Measurements from ENCODE around the gene SSC4D. TPM values are rescaled to one million over a fixed set of nuclear protein-coding genes. Genes with fewer than 3 reads are reported as not detected.
"Not testable (repeated sequence)": the region's sequence is repeated elsewhere in the genome, so short reads cannot be mapped to it uniquely, and the experiment has no call there.

SSC4D gene
- 0.92 TPM for total RNA-seq

GRCh38 chr7:76409537-76409936, at the start of gene SSC4D:
TSS of gene SSC4D (minus strand) at chr7:76409697. CDS start at chr7:76404439, 5,258 bp downstream.
- no peak for ATAC-seq

- peak; percentile 27 for ATAC-seq
These were observed 49.0 kb upstream of the SSC4D start for GRCh38 chr7:76458504-76458903.

DNA sequence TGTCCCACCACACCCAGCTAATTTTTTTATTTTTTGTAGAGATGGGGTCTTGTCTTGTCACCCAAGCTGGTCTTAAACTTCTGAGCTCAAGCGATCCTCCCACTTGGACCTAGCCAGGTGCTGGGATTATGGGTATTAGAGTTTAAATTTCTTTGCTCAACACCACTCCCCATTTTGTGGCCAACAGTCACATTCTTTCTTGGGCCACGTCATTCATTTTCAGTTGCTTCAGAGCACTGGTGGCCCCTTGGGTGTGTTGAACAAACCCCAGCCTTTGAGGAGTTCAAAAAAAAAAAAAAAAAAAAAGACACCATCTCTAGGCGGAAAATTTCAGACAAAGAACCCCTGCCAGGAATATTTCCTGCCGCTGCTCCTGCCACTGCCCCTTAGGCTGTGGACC, 47.5 kb upstream of the SSC4D start:
- ATAC-seq, result peak; percentile 37

DNA sequence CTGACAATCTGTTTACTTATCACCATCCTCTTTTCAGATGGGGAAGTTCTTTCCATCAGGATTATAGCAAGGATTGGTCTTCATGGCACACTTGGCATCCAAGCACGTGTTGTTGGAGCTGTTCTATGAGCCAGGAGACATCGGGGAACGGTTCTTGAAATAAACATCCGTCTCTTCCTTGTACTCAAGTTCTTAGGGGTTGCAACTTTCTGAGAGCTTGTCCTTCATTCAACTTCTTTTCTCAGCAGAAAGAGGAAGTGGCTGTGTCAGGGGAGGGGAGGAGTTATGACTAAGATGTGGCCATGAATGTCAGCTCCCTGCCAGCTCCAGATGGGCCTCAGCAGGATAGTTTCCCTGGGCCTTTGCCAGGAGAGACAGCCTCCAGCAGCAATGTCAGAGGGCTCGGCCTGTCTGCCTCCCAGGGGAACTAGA, 36.1 kb upstream of the SSC4D start:
- peak; percentile 91 for ATAC-seq

DNA sequence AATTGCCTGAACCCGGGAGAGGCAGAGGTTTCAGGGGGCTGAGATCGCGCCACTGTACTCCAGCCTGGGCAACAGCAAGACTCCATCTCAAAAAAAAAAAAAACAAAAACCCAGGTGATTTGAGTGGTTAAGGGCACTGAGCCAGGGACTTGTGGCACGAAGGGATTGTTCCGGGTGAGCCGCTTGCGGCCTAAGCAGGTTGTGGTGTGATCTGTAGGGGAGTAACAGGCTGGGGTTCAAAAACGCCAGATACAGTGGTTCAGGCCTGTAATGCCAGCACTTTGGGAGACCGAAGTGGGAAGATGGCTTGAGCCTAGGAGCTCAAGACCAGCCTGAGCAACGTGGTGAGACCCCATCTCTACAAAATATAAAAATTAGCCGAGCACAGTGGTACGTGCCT, 34.3 kb upstream of the SSC4D start:
- peak; percentile 34 for ATAC-seq

- ATAC-seq, result not testable (repeated sequence)
These were observed 33.4 kb upstream of the SSC4D start for GRCh38 chr7:76442664-76443446.

GRCh38 chr7:76441792-76442191, 32.3 kb upstream of the SSC4D start:
- not testable (repeated sequence) for ATAC-seq

- ATAC-seq, result not testable (repeated sequence)
These were observed 30.9 kb upstream of the SSC4D start for GRCh38 chr7:76440404-76440803.

- ATAC-seq, result peak; percentile 68
These were observed 29.8 kb upstream of the SSC4D start for GRCh38 chr7:76439120-76439888.

GRCh38 chr7:76437873-76438272, 28.4 kb upstream of the SSC4D start:
- peak; percentile 75 for ATAC-seq

DNA sequence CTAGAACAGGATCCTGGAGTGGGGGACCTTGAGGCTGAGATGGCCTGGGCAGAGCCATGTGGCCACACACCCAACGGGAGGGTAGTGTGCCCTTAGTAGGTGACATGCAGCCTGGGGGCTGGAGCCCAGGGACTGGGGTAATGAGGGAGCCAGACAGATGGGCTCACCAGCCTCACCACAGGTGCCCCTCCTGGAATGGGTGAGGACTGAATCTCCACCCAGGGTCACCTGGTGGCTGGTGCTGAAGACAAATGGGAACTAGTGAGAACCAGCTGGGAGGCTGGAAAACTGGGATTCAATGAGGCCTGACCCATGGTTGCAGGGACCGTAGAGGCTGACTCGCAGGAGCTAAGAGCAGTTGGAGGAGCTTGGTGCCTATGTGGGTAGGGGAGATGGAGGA, 21.3 kb upstream of the SSC4D start:
- no peak for ATAC-seq

DNA sequence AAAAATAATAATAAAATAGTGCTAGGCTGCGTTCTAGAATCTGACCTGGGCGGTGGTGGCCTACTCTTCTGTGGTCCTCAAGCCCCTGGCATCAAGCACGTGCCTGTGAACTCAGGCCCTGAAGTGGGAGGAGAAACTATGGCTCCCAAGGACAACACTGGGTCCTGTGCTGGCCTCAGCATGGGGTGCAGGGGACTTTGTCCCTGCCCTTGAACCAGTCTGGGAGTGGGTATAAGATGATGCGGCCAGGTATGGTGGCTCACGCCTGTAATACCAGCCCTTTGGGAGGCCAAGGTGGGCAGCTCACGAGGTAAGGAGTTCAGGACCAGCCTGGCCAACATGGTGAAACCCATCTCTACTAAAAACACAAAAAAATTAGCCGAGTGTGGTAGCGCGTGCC, 20.7 kb upstream of the SSC4D start:
- ATAC-seq, result no peak

DNA sequence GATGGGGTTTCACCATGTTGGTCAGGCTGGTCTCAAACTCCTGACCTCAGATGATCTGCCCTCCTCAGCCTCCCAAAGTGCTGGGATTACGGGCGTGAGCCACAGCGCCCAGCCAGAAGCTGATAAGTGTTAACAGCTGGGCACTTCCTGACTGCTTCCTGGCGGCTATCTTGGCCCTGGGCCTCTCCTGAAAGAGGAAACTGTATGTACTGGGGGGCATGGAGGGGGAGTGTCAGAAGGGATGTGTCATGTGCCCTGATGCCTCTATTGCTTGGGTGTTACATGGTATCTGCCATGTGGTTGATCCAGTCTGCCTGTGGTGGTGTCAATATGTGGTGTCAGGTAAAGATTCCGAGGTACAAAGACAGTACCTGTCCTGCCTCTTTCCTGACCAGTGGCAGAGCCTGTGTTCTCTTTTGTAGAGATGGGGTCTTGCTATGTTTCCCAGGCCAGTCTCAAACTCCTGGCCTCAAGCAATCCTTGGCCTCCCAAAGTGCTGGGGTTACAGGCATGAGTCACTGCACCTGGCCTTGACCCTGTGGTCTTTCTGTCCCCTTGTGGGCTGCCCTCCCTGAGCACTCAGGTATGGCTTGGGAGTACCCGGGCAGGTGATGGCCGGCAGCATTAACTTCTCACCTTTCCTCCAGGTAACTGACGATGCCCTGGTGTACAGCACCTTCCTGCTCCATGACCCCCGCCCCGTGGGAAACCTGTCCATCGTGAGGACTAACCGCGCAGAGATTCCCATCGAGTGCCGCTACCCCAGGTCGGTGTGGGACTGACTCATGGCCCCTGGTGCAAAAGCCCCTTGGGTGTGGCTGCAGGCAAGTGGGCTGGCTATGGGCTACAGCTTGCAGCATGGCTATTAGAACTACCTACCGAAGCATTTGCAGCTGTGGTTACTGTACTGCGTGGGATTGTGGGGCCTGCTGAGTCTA, 19.6 kb upstream of the SSC4D start:
- no peak for ATAC-seq

GRCh38 chr7:76428149-76428823, 18.8 kb upstream of the SSC4D start:
- no peak for ATAC-seq

DNA sequence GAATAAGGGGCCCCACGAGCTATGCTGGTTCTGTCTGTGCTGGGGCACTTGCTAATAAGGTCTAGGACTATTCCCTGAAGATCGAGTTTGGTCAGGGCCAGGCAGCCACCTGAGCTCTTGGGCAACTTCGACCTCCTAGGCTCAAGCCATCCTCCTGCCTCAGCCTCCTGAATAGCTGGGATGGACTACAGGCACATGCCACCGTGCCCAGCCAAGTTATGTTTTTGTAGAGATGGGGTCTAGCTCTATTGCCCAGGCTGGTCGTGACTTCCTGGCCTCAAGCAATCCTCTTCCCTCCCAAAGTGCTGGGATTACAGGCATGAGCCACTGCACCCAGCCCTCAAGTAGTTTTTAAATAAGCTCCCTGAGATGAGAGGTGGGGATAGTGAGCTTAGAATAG, 18.1 kb upstream of the SSC4D start:
- ATAC-seq, result no peak

- ATAC-seq, result no peak
These were observed 16.7 kb upstream of the SSC4D start for GRCh38 chr7:76426246-76426645.

DNA sequence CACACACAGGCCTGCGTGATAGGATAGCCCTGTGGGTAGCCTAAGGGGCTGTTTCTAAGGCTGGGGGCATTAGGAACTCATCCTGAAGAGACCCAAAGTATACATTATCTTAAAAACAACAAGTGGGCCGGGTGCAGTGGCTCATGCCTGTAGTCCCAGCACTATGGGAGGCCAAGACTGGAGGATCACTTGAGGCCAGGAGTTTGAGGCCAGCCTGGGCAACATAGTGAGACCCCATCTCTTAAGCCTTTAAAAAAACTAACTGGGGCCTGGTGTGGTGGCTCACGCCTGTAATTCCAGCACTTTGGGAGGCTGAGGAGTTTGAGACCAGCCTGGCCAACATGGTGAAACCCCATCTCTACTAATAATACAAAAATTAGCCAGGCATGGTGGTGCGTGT, 16.1 kb upstream of the SSC4D start:
- not testable (repeated sequence) for ATAC-seq

DNA sequence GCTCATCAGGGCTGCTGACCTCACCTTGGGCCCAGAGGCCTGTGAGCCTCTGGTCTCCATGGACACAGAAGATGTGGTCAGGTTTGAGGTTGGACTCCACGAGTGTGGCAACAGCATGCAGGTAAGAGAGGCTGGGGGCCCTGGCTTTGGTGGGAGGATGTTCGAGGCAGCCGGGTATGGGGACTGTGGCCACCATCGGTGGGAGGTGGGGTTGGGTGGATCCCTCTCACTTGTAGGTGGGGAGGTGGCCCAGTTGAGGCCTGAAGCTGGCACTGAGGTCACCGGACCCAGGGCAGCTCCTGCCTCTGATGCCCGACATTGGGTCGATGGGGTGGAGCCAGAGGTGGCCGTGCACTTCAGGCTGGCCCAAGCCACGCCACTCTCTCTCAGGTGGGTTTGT, 15.7 kb upstream of the SSC4D start:
- ATAC-seq, result no peak

GRCh38 chr7:76424413-76425111, 15.1 kb upstream of the SSC4D start, which contains the start of gene ZP3:
TSS of gene ZP3 (plus strand) at chr7:76424950. CDS start at chr7:76424965, 15 bp downstream.
- no peak for ATAC-seq

DNA sequence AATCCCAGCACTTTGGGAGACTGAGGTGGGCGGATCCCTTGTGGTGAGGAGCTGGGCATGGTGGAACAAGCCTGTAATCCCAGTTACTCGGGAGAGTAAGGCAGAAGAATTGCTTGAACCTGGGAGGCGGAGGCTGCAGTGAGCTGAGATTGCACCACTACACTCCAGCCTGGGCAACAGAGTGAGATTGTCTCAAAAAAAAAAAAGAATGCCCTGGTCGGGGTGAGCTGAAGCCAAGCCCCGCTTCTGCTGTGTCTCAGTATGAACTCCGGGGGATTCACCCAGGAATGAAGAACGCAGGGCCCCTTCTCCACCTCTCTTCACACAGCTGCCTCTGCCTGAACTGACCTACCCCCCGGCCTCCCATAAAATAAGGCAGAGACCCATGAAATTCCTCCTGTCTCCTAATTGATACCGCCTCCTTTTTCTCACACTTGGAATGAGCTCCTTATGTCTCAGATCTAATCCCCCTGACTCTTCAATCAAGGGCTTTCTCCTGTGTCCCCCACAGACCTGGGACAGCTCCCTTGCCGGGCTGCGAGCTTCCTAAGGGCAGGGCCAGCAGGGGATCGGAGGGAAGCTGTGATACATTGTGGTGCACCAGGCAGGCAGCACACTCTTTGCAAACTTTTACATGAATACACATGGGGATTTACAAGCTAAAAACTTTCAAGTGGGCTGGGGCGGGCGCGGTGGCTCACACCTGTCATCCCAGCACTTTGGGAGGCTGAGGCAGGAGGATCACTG, 14.3 kb upstream of the SSC4D start:
- no peak for ATAC-seq

DNA sequence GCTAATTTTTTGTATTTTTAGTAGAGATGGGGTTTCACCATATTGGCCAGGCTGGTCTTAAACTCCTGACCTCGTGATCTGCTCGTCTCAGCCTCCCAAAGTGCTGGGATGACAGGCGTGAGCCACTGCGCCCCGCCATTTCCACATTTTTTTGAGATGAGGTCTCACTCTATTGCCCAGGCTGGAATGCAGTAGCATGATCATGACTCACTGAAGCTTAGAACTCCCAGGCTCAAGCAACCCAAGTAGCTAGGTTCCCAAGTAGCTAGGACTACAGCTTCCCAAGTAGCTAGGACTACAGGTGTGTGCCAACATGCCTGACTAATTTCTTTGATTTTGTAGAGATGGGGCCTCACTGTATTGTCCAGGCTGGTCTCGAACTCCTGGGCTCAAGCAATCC, 11.6 kb upstream of the SSC4D start:
- ATAC-seq, result peak; percentile 89

All from esophagus mucosa (tissue), 1 donor.